ENCODE data around the gene DPH1. TPM values are rescaled to one million over a fixed set of nuclear protein-coding genes. Genes with fewer than 3 reads are reported as not detected.

DPH1 gene
- total RNA-seq, 4 donors from 2014 or later: 29.9 to 35.6 (median 34.0) TPM

- peaks cover 0 to 89% of the 10 kb centered on the region in 2 donors for H3K36me3 ChIP-seq
- H3K27me3 ChIP-seq: peaks cover 10% of the 10 kb centered on the region
- peak; percentile 44 for TF ChIP-seq POLR2AphosphoS5 (IDR thresholded peaks at IDR 0.05)
- TF ChIP-seq EP300 (IDR thresholded peaks at IDR 0.05): no peak
- TF ChIP-seq POLR2A (IDR thresholded peaks at IDR 0.05): no peak
- H3K4me3 ChIP-seq: no peak overlapping the region
- peaks cover 2 to 100% (median 70%) of the 10 kb centered on the region in 3 donors for H3K4me1 ChIP-seq
- ATAC-seq: no peak
- H3K9me3 ChIP-seq: no peaks in the 10 kb centered on the region
- H3K27ac ChIP-seq: peak overlapping the region; percentile 56 to 95 (median 89)
- WGBS, 2 donors (ENCODE audit: low coverage in 1 of 2): 9 to 40% methylated on average over 4 to 14 of the region's 16 CpGs
Observed at GRCh38 chr17:2063261-2064146, 33.6 kb downstream of the DPH1 start.

- Histone ChIP-seq H3K36me3 (peaks cover 0 to 94% of the 10 kb centered on the region in 2 donors), H3K27me3 (peaks cover 4% of the 10 kb centered on the region), H3K4me3 (no peak overlapping the region), H3K4me1 (peaks cover 2 to 99% (median 71%) of the 10 kb centered on the region in 3 donors), H3K9me3 (no peaks in the 10 kb centered on the region), H3K27ac (peak overlapping the region; percentile 56 to 95 (median 89))
- WGBS, 2 donors (ENCODE audit: low coverage in 1 of 2): 50% methylated on average over 1 to 4 of the region's 5 CpGs
- no peak for ATAC-seq
- TF ChIP-seq POLR2AphosphoS5 (IDR thresholded peaks at IDR 0.05): no peak
Observed at GRCh38 chr17:2064147-2064489, 34.2 kb downstream of the DPH1 start.

GRCh38 chr17:2064520-2064971, 34.6 kb downstream of the DPH1 start:
- Histone ChIP-seq H3K27ac (peak overlapping the region; percentile 56 to 95 (median 89)), H3K4me1 (peaks cover 2 to 96% (median 66%) of the 10 kb centered on the region in 3 donors), H3K4me3 (no peak overlapping the region), H3K27me3 (peaks cover 3% of the 10 kb centered on the region), H3K9me3 (no peaks in the 10 kb centered on the region), H3K36me3 (peaks cover 0 to 90% of the 10 kb centered on the region in 2 donors)
- 27% methylated on average over 3 of the region's 6 CpGs; no CpG with 5 or more reads in 1 of the 2 donors for WGBS, 2 donors (ENCODE audit: low coverage in 1 of 2)
- no peak for ATAC-seq
- TF ChIP-seq EP300 (IDR thresholded peaks at IDR 0.05) (no peak), POLR2AphosphoS5 (IDR thresholded peaks at IDR 0.05) (no peak), POLR2A (IDR thresholded peaks at IDR 0.05) (no peak), CTCF (IDR thresholded peaks at IDR 0.05) (no peak)

- WGBS, 2 donors (ENCODE audit: low coverage in 1 of 2): 50 to 89% methylated on average over 2 to 3 of the region's 24 CpGs
- Histone ChIP-seq H3K4me3 (no peak overlapping the region), H3K4me1 (peaks cover 2 to 96% (median 66%) of the 10 kb centered on the region in 3 donors), H3K36me3 (peaks cover 0 to 86% of the 10 kb centered on the region in 2 donors), H3K27ac (peak overlapping the region in 3 of 4 donors; percentile 86 to 95 (median 92)), H3K9me3 (no peaks in the 10 kb centered on the region), H3K27me3 (peaks cover 3% of the 10 kb centered on the region)
- TF ChIP-seq CTCF (IDR thresholded peaks at IDR 0.05): peak in 3 of 4 experiments; percentile 21 to 37 (median 26)
- no peak for TF ChIP-seq EP300 (IDR thresholded peaks at IDR 0.05)
- TF ChIP-seq POLR2AphosphoS5 (IDR thresholded peaks at IDR 0.05): peak; percentile 12
- TF ChIP-seq POLR2A (IDR thresholded peaks at IDR 0.05): no peak
- no peak for ATAC-seq
Observed at GRCh38 chr17:2064980-2065785, 35.2 kb downstream of the DPH1 start.

GRCh38 chr17:2065949-2066400, 36.0 kb downstream of the DPH1 start:
- no CpG with 5 or more reads among the region's 10 CpGs for WGBS, 2 donors (ENCODE audit: low coverage in 1 of 2)
- peaks cover 3% of the 10 kb centered on the region for H3K27me3 ChIP-seq
- no peak for TF ChIP-seq EP300 (IDR thresholded peaks at IDR 0.05)
- H3K9me3 ChIP-seq: no peaks in the 10 kb centered on the region
- H3K27ac ChIP-seq: peak overlapping the region in 3 of 4 donors; percentile 86 to 95 (median 92)
- H3K4me3 ChIP-seq: no peak overlapping the region
- H3K36me3 ChIP-seq: peaks cover 0 to 86% of the 10 kb centered on the region in 2 donors
- peak; percentile 2 for ATAC-seq
- H3K4me1 ChIP-seq: peaks cover 2 to 96% (median 69%) of the 10 kb centered on the region in 3 donors

GRCh38 chr17:2067048-2067561, 37.2 kb downstream of the DPH1 start:
- peaks cover 0 to 89% of the 10 kb centered on the region in 2 donors for H3K36me3 ChIP-seq
- no peak overlapping the region for H3K4me3 ChIP-seq
- H3K4me1 ChIP-seq: peaks cover 2 to 96% (median 71%) of the 10 kb centered on the region in 3 donors
- WGBS, 2 donors (ENCODE audit: low coverage in 1 of 2): 17 to 48% methylated on average over 2 to 8 of the region's 14 CpGs
- ATAC-seq: no peak
- TF ChIP-seq POLR2AphosphoS5 (IDR thresholded peaks at IDR 0.05) (no peak), CTCF (IDR thresholded peaks at IDR 0.05) (no peak), EP300 (IDR thresholded peaks at IDR 0.05) (no peak), POLR2A (IDR thresholded peaks at IDR 0.05) (no peak)
- H3K27me3 ChIP-seq: peaks cover 3% of the 10 kb centered on the region
- no peaks in the 10 kb centered on the region for H3K9me3 ChIP-seq
- peak overlapping the region in 3 of 4 donors; percentile 86 to 95 (median 92) for H3K27ac ChIP-seq

Data from gastroesophageal sphincter (tissue), 4 donors.